Liver (tissue), 3 donors: Measurements from ENCODE around the gene DRG1.

Experiments
- ATF3 ChIP-seq: IDR thresholded peaks from 2 replicates; pipeline ENCODE4 v1.6.1; 2016; ENCODE audit warnings: antibody characterized with exemption
- EGR1 ChIP-seq, 2 donors: IDR thresholded peaks; 2 replicates each; pipeline ENCODE4 v1.6.1; 2016 to 2018; ENCODE audit warnings: antibody characterized with exemption in 2 of 2, low read depth in 2 of 2
- FOXA2 ChIP-seq: IDR thresholded peaks from 2 replicates; pipeline ENCODE4 v1.6.1; 2016; ENCODE audit warnings: antibody characterized with exemption
- GABPA ChIP-seq, 2 donors: IDR thresholded peaks in 1 of 2; conservative IDR thresholded peaks in 1 of 2; 2 replicates each; pipeline ENCODE4 v1.6.1; 2016; ENCODE audit warnings: antibody characterized with exemption in 2 of 2, mild to moderate bottlenecking in 1 of 2, moderate library complexity in 1 of 2
- HNF4G ChIP-seq: IDR thresholded peaks from 2 replicates; pipeline ENCODE4 v1.6.1; 2016; ENCODE audit warnings: antibody characterized with exemption
- JUND ChIP-seq, 2 donors: IDR thresholded peaks; 2 replicates each; pipeline ENCODE4 v1.6.1; 2016; ENCODE audit warnings: antibody characterized with exemption in 2 of 2
- REST ChIP-seq: IDR thresholded peaks from 2 replicates; pipeline ENCODE4 v1.6.1; 2016; ENCODE audit warnings: antibody characterized with exemption, mild to moderate bottlenecking
- RXRA ChIP-seq, 2 donors: IDR thresholded peaks; 2 replicates each; pipeline ENCODE4 v1.6.1; 2017 to 2018; ENCODE audit warnings: antibody characterized with exemption in 2 of 2, mild to moderate bottlenecking in 1 of 2
- SP1 ChIP-seq: IDR thresholded peaks from 2 replicates; pipeline ENCODE4 v1.6.1; 2018; ENCODE audit warnings: antibody characterized with exemption, mild to moderate bottlenecking
- TAF1 ChIP-seq: conservative IDR thresholded peaks from 2 replicates; pipeline ENCODE4 v1.6.1; 2016; ENCODE audit warnings: antibody characterized with exemption, mild to moderate bottlenecking
- YY1 ChIP-seq: IDR thresholded peaks from 2 replicates; pipeline ENCODE4 v1.6.1; 2016; ENCODE audit warnings: antibody characterized with exemption, mild to moderate bottlenecking
- TF ChIP-seq, protein P1 (sequence below): fragments of 150-350 bp; IDR thresholded peaks from 2 replicates; pipeline ENCODE4 v1.5.1; 2017; ENCODE audit warnings: improper control_type of control experiment, low read depth, low read length; ENCODE audit not compliant: missing input control
- TF ChIP-seq, protein P2 (sequence below): IDR thresholded peaks from 2 replicates; pipeline ENCODE4 v1.6.1; 2016; ENCODE audit warnings: antibody characterized with exemption
- TF ChIP-seq, protein P3 (sequence below): IDR thresholded peaks from 2 replicates; pipeline ENCODE4 v1.6.1; 2016; ENCODE audit warnings: antibody characterized with exemption
- donor health status: healthy.
- donor health status: healthy.

DNA sequence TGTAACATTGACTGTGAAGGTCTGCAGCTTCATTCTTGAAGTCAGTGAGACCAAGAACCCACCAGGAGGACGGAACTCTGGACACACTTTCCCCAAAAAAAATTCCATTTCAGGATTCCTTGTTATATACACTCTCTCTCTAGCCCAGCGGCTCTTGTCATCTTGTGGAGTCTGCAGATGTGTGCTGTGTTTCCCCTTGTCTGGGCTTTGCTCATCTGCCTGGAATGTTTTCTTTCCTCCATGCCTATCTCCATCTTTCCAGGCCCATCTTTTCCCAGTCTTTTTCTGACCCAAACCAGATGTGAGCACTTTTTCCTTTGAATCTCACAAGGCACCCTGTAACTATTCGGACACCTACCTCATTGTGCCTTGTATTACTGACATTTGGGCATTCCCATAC, 5.1 kb upstream of the DRG1 start:
- TF ChIP-seq, protein P1, sequence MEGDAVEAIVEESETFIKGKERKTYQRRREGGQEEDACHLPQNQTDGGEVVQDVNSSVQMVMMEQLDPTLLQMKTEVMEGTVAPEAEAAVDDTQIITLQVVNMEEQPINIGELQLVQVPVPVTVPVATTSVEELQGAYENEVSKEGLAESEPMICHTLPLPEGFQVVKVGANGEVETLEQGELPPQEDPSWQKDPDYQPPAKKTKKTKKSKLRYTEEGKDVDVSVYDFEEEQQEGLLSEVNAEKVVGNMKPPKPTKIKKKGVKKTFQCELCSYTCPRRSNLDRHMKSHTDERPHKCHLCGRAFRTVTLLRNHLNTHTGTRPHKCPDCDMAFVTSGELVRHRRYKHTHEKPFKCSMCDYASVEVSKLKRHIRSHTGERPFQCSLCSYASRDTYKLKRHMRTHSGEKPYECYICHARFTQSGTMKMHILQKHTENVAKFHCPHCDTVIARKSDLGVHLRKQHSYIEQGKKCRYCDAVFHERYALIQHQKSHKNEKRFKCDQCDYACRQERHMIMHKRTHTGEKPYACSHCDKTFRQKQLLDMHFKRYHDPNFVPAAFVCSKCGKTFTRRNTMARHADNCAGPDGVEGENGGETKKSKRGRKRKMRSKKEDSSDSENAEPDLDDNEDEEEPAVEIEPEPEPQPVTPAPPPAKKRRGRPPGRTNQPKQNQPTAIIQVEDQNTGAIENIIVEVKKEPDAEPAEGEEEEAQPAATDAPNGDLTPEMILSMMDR, result no peak
- TF ChIP-seq, protein P2, sequence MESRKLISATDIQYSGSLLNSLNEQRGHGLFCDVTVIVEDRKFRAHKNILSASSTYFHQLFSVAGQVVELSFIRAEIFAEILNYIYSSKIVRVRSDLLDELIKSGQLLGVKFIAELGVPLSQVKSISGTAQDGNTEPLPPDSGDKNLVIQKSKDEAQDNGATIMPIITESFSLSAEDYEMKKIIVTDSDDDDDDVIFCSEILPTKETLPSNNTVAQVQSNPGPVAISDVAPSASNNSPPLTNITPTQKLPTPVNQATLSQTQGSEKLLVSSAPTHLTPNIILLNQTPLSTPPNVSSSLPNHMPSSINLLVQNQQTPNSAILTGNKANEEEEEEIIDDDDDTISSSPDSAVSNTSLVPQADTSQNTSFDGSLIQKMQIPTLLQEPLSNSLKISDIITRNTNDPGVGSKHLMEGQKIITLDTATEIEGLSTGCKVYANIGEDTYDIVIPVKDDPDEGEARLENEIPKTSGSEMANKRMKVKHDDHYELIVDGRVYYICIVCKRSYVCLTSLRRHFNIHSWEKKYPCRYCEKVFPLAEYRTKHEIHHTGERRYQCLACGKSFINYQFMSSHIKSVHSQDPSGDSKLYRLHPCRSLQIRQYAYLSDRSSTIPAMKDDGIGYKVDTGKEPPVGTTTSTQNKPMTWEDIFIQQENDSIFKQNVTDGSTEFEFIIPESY, result no peak
- TF ChIP-seq YY1, result no peak
- TF ChIP-seq EGR1 (IDR thresholded peaks at IDR 0.05; ENCODE audit: low read depth in 2 of 2), result no peak
- TF ChIP-seq REST, result no peak
- TF ChIP-seq, protein P3, sequence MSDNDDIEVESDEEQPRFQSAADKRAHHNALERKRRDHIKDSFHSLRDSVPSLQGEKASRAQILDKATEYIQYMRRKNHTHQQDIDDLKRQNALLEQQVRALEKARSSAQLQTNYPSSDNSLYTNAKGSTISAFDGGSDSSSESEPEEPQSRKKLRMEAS, result no peak
- no peak for TF ChIP-seq TAF1
- TF ChIP-seq GABPA (IDR thresholded peaks at IDR 0.05 in 1 of 2, conservative IDR thresholded peaks at IDR 0.05 in 1 of 2), result no peak
- TF ChIP-seq JUND (IDR thresholded peaks at IDR 0.05), result no peak
- TF ChIP-seq SP1, result no peak
- TF ChIP-seq RXRA (IDR thresholded peaks at IDR 0.05), result no peak
- TF ChIP-seq HNF4G, result no peak
- no peak for TF ChIP-seq ATF3
- no peak for TF ChIP-seq FOXA2
